ENCODE data around the gene C4A. TPM values are rescaled to one million over a fixed set of nuclear protein-coding genes. Genes with fewer than 3 reads are reported as not detected.

Gene C4A
- total and polyA plus RNA-seq, 3 experiments from 2014 or later = 0.40 to 3.4 (median 3.3) TPM

GRCh38 chr6:31952140-31952805 lies 29.6 kb upstream of the C4A start:
- Mint-ChIP-seq H3K36me3 (peaks cover 11 to 64% (median 12%) of the 10 kb centered on the region in 3 donors), H3K9me3 (no peaks in the 10 kb centered on the region), H3K4me3 (peak overlapping the region in 1 of 7 donors; percentile 60), H3K27ac (peak overlapping the region in 3 of 8 donors; percentile 13 to 66 (median 30)), H3K4me1 (peaks cover 1 to 3% (median 2%) of the 10 kb centered on the region in 3 donors), H3K27me3 (no peaks in the 10 kb centered on the region)
- Histone ChIP-seq H3K36me3 (ENCODE audit: insufficient read depth, low read length) (peaks cover 38% of the 10 kb centered on the region), H3K9me3 (ENCODE audit: low read length) (no peaks in the 10 kb centered on the region), H3K27ac (ENCODE audit: low read depth, low read length) (no peak overlapping the region), H3K4me1 (ENCODE audit: insufficient read depth, low read length) (peaks cover under 1% of the 10 kb centered on the region), H3K4me3 (ENCODE audit: low read length) (no peak overlapping the region), H3K27me3 (ENCODE audit: insufficient read depth, low read length, poor library complexity, severe bottlenecking) (no peaks in the 10 kb centered on the region)
- POLR2A ChIA-PET = interaction anchor here (0.5 kb wide), 1 partner anchor 1984 kb away, joined by 3 read pairs; no protein-coding TSS in a partner anchor
- CTCF ChIA-PET = interaction anchor here (0.6 to 1.6 kb wide), 12 partner anchors 9 to 278 kb away, joined by 3 to 7 read pairs (median 4); partner anchors contain the start of genes DXO, EHMT2, LY6G5C and ZBTB12
- peak in 1 of 5 donors; percentile 24 for DNase-seq

- ChIA-PET POLR2A (no interaction called here), CTCF (interaction anchor here (0.6 to 1.6 kb wide), 11 partner anchors 9 to 279 kb away, joined by 3 to 7 read pairs (median 4); partner anchors contain the start of genes DXO, EHMT2, LY6G5C and ZBTB12)
- H3K27ac ChIP-seq (ENCODE audit: low read depth, low read length) = no peak overlapping the region
- H3K4me3 ChIP-seq (ENCODE audit: low read length) = no peak overlapping the region
- peaks cover 7% of the 10 kb centered on the region for H3K4me1 ChIP-seq (ENCODE audit: insufficient read depth, low read length)
- no peaks in the 10 kb centered on the region for H3K9me3 Mint-ChIP-seq
- H3K27me3 Mint-ChIP-seq = no peaks in the 10 kb centered on the region
- H3K36me3 Mint-ChIP-seq = peaks cover 11 to 68% (median 12%) of the 10 kb centered on the region in 3 donors
- H3K36me3 ChIP-seq (ENCODE audit: insufficient read depth, low read length) = peaks cover 38% of the 10 kb centered on the region
- no peak for DNase-seq
- H3K9me3 ChIP-seq (ENCODE audit: low read length) = no peaks in the 10 kb centered on the region
- peak overlapping the region in 1 of 7 donors; percentile 60 for H3K4me3 Mint-ChIP-seq
- peak overlapping the region in 4 of 8 donors; percentile 30 to 93 (median 69) for H3K27ac Mint-ChIP-seq
- no peaks in the 10 kb centered on the region for H3K27me3 ChIP-seq (ENCODE audit: insufficient read depth, low read length, poor library complexity, severe bottlenecking)
- peaks cover 7 to 9% (median 8%) of the 10 kb centered on the region in 3 donors for H3K4me1 Mint-ChIP-seq
Measured at GRCh38 chr6:31952890-31953289, 29.0 kb upstream of the C4A start.

GRCh38 chr6:31954511-31954910 lies 27.3 kb upstream of the C4A start:
- Mint-ChIP-seq H3K4me1 (peaks cover 18 to 23% (median 22%) of the 10 kb centered on the region in 3 donors), H3K36me3 (peaks cover 11 to 80% (median 12%) of the 10 kb centered on the region in 3 donors), H3K27me3 (peaks cover 0 to 1% of the 10 kb centered on the region in 2 donors), H3K27ac (peak overlapping the region in 2 of 8 donors; percentile 38 to 47), H3K4me3 (peak overlapping the region in 1 of 7 donors; percentile 58), H3K9me3 (no peaks in the 10 kb centered on the region)
- Histone ChIP-seq H3K4me3 (ENCODE audit: low read length) (no peak overlapping the region), H3K27me3 (ENCODE audit: insufficient read depth, low read length, poor library complexity, severe bottlenecking) (no peaks in the 10 kb centered on the region), H3K9me3 (ENCODE audit: low read length) (no peaks in the 10 kb centered on the region), H3K36me3 (ENCODE audit: insufficient read depth, low read length) (peaks cover 38% of the 10 kb centered on the region), H3K4me1 (ENCODE audit: insufficient read depth, low read length) (peaks cover 18% of the 10 kb centered on the region), H3K27ac (ENCODE audit: low read depth, low read length) (no peak overlapping the region)
- ChIA-PET POLR2A (no interaction called here), CTCF (no interaction called here)
- no peak for DNase-seq

- H3K27ac ChIP-seq (ENCODE audit: low read depth, low read length) = no peak overlapping the region
- ChIA-PET POLR2A (interaction anchor here (0.7 to 4.7 kb wide), 2 partner anchors 14 to 1448 kb away, joined by 3 to 71 read pairs; partner anchors contain the start of gene DXO), CTCF (interaction anchor here (1.0 to 1.3 kb wide), 2 partner anchors 14 to 34 kb away, joined by 3 read pairs; no protein-coding TSS in a partner anchor)
- H3K27me3 Mint-ChIP-seq = peaks cover 0 to 1% of the 10 kb centered on the region in 2 donors
- no peaks in the 10 kb centered on the region for H3K27me3 ChIP-seq (ENCODE audit: insufficient read depth, low read length, poor library complexity, severe bottlenecking)
- H3K27ac Mint-ChIP-seq = peak overlapping the region in 6 of 8 donors; percentile 17 to 99 (median 96)
- H3K36me3 Mint-ChIP-seq = peaks cover 11 to 90% (median 16%) of the 10 kb centered on the region in 3 donors
- H3K4me3 Mint-ChIP-seq = no peak overlapping the region
- peaks cover 55% of the 10 kb centered on the region for H3K36me3 ChIP-seq (ENCODE audit: insufficient read depth, low read length)
- no peak overlapping the region for H3K4me3 ChIP-seq (ENCODE audit: low read length)
- H3K4me1 ChIP-seq (ENCODE audit: insufficient read depth, low read length) = peaks cover 27% of the 10 kb centered on the region
- peaks cover 28 to 42% (median 38%) of the 10 kb centered on the region in 3 donors for H3K4me1 Mint-ChIP-seq
- DNase-seq = no peak
- no peaks in the 10 kb centered on the region for H3K9me3 Mint-ChIP-seq
- no peaks in the 10 kb centered on the region for H3K9me3 ChIP-seq (ENCODE audit: low read length)
Measured at GRCh38 chr6:31956796-31957195, 25.1 kb upstream of the C4A start.

- Histone ChIP-seq H3K4me1 (ENCODE audit: insufficient read depth, low read length) (peaks cover 27% of the 10 kb centered on the region), H3K36me3 (ENCODE audit: insufficient read depth, low read length) (peaks cover 59% of the 10 kb centered on the region), H3K4me3 (ENCODE audit: low read length) (peak overlapping the region; percentile 100), H3K27ac (ENCODE audit: low read depth, low read length) (peak overlapping the region; percentile 99), H3K27me3 (ENCODE audit: insufficient read depth, low read length, poor library complexity, severe bottlenecking) (no peaks in the 10 kb centered on the region), H3K9me3 (ENCODE audit: low read length) (no peaks in the 10 kb centered on the region)
- H3K4me3 Mint-ChIP-seq = peak overlapping the region; percentile 88 to 98 (median 95)
- no peak for DNase-seq
- POLR2A ChIA-PET = interaction anchor here (0.6 to 4.7 kb wide), 5 partner anchors 13 to 1857 kb away, joined by 3 to 71 read pairs (median 4); partner anchors contain the start of genes DXO and GPANK1
- no peaks in the 10 kb centered on the region for H3K9me3 Mint-ChIP-seq
- peaks cover 0 to 1% of the 10 kb centered on the region in 2 donors for H3K27me3 Mint-ChIP-seq
- H3K36me3 Mint-ChIP-seq = peaks cover 7 to 90% (median 20%) of the 10 kb centered on the region in 3 donors
- peak overlapping the region; percentile 96 to 99 (median 98) for H3K27ac Mint-ChIP-seq
- CTCF ChIA-PET = no interaction called here
- H3K4me1 Mint-ChIP-seq = peaks cover 34 to 47% (median 40%) of the 10 kb centered on the region in 3 donors
Measured at GRCh38 chr6:31958412-31958740, 23.5 kb upstream of the C4A start.

- Histone ChIP-seq H3K27me3 (ENCODE audit: insufficient read depth, low read length, poor library complexity, severe bottlenecking) (no peaks in the 10 kb centered on the region), H3K27ac (ENCODE audit: low read depth, low read length) (peak within 1 kb of the TSS; percentile 99), H3K9me3 (ENCODE audit: low read length) (no peaks in the 10 kb centered on the region), H3K4me3 (ENCODE audit: low read length) (peak within 1 kb of the TSS; percentile 100), H3K36me3 (ENCODE audit: insufficient read depth, low read length) (peaks cover 55% of the 10 kb centered on the region), H3K4me1 (ENCODE audit: insufficient read depth, low read length) (peaks cover 27% of the 10 kb centered on the region)
- CTCF ChIA-PET = interaction anchor here (0.7 to 1.2 kb wide), 5 partner anchors 12 to 88 kb away, joined by 3 to 8 read pairs (median 3); partner anchors contain the start of gene DXO
- peaks cover 0 to 1% of the 10 kb centered on the region in 2 donors for H3K27me3 Mint-ChIP-seq
- peaks cover 34 to 47% (median 40%) of the 10 kb centered on the region in 3 donors for H3K4me1 Mint-ChIP-seq
- peak within 1 kb of the TSS; percentile 96 to 99 (median 98) for H3K27ac Mint-ChIP-seq
- peak; percentile 98 to 99 (median 98) for DNase-seq
- POLR2A ChIA-PET = interaction anchor here (0.5 to 4.7 kb wide), 7 partner anchors 12 to 1858 kb away, joined by 3 to 71 read pairs (median 4); partner anchors contain the start of genes DXO, GPANK1 and ZBTB12
- H3K9me3 Mint-ChIP-seq = no peaks in the 10 kb centered on the region
- H3K36me3 Mint-ChIP-seq = peaks cover 6 to 90% (median 21%) of the 10 kb centered on the region in 3 donors
- peak within 1 kb of the TSS; percentile 88 to 98 (median 95) for H3K4me3 Mint-ChIP-seq
Measured at GRCh38 chr6:31958741-31959739, 22.8 kb upstream of the C4A start, which contains the start of the genes NELFE and SKIC2. NELFE (minus strand) TSS chr6:31958971; CDS start chr6:31958446, 525 bp downstream. SKIC2 (plus strand) TSS chr6:31959175; CDS start chr6:31959193, 18 bp downstream.

GRCh38 chr6:31961616-31962015 lies 20.2 kb upstream of the C4A start:
- no peak for DNase-seq
- H3K27me3 ChIP-seq (ENCODE audit: insufficient read depth, low read length, poor library complexity, severe bottlenecking) = no peaks in the 10 kb centered on the region
- no peak overlapping the region for H3K4me3 ChIP-seq (ENCODE audit: low read length)
- H3K9me3 Mint-ChIP-seq = no peaks in the 10 kb centered on the region
- H3K27me3 Mint-ChIP-seq = peaks cover 0 to 1% of the 10 kb centered on the region in 2 donors
- H3K4me1 ChIP-seq (ENCODE audit: insufficient read depth, low read length) = peaks cover 27% of the 10 kb centered on the region
- H3K36me3 Mint-ChIP-seq = peaks cover 0 to 90% (median 18%) of the 10 kb centered on the region in 3 donors
- ChIA-PET CTCF (interaction anchor here (1.0 to 1.6 kb wide), 2 partner anchors 9 to 10 kb away, joined by 3 to 7 read pairs; no protein-coding TSS in a partner anchor), POLR2A (no interaction called here)
- H3K27ac ChIP-seq (ENCODE audit: low read depth, low read length) = no peak overlapping the region
- peak overlapping the region in 7 of 8 donors; percentile 46 to 99 (median 83) for H3K27ac Mint-ChIP-seq
- H3K4me1 Mint-ChIP-seq = peaks cover 34 to 47% (median 40%) of the 10 kb centered on the region in 3 donors
- H3K9me3 ChIP-seq (ENCODE audit: low read length) = no peaks in the 10 kb centered on the region
- H3K4me3 Mint-ChIP-seq = peak overlapping the region in 1 of 7 donors; percentile 56
- H3K36me3 ChIP-seq (ENCODE audit: insufficient read depth, low read length) = peaks cover 60% of the 10 kb centered on the region
